GM12865 (cell line): ENCODE results near the gene TAGLN.
"Not testable (repeated sequence)": the region's sequence is repeated elsewhere in the genome, so short reads cannot be mapped to it uniquely, and the experiment has no call there.

Experiments used
- DNase-seq: peaks from one replicate; pipeline ENCODE4 v3.0.0; 2010; ENCODE audit warnings: low read depth
- H3K4me3 ChIP-seq: 2 replicates; pipeline ENCODE4 v1.5.1; 2011; ENCODE audit warnings: mild to moderate bottlenecking, low read depth, low read length, control low read depth
- TF ChIP-seq, protein P1 (sequence below): IDR thresholded peaks from 2 replicates; pipeline ENCODE4 v1.5.1; 2011; ENCODE audit warnings: low read length, control low read depth, low read depth, inconsistent platforms; ENCODE audit not compliant: insufficient read depth; ENCODE audit errors: missing control alignments

TAGLN gene

DNA sequence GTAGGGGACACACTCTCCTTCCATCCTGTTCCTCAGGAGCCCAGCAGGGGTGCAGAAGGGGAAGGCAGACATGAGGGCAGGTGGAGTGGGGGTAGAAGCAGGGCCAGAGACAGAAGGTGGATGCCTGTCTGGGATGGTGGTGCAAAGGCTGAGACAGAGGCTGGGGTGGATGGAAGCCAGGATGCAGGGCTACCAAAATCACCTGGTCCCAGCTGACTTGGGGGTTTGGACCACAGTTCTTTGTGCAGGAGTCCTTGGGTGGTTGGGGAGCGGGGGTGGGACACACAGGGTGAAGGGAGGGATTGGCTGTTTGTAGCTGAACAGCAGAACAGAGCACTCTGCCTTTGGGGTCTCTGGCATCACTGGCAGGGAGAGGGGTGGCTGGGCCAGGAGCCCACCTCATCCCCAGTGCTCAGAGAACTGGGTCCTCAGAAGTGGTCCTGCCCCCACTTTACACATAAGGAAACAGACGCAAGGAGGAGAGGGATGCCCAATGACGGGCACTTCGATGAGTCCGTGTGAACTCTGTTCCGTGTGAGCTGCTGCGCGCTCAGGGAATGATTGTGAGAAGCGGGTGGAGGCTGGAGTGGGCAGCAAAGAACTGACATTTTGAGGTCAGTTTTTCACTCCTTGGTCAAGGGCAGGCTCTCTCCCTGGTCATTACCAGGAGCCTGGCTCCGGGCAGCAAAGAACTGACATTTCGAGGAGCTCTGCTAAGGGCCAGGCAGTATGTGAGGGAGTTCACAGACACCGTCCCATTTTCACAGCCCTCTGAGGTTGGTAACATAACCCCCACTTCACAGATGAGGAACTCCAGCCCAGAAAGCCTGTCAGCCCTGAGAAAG, 1.9 kb downstream of the TAGLN start:
- TF ChIP-seq, protein P1, sequence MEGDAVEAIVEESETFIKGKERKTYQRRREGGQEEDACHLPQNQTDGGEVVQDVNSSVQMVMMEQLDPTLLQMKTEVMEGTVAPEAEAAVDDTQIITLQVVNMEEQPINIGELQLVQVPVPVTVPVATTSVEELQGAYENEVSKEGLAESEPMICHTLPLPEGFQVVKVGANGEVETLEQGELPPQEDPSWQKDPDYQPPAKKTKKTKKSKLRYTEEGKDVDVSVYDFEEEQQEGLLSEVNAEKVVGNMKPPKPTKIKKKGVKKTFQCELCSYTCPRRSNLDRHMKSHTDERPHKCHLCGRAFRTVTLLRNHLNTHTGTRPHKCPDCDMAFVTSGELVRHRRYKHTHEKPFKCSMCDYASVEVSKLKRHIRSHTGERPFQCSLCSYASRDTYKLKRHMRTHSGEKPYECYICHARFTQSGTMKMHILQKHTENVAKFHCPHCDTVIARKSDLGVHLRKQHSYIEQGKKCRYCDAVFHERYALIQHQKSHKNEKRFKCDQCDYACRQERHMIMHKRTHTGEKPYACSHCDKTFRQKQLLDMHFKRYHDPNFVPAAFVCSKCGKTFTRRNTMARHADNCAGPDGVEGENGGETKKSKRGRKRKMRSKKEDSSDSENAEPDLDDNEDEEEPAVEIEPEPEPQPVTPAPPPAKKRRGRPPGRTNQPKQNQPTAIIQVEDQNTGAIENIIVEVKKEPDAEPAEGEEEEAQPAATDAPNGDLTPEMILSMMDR = no peak
- no peak overlapping the region for H3K4me3 ChIP-seq
- no peak for DNase-seq

DNA sequence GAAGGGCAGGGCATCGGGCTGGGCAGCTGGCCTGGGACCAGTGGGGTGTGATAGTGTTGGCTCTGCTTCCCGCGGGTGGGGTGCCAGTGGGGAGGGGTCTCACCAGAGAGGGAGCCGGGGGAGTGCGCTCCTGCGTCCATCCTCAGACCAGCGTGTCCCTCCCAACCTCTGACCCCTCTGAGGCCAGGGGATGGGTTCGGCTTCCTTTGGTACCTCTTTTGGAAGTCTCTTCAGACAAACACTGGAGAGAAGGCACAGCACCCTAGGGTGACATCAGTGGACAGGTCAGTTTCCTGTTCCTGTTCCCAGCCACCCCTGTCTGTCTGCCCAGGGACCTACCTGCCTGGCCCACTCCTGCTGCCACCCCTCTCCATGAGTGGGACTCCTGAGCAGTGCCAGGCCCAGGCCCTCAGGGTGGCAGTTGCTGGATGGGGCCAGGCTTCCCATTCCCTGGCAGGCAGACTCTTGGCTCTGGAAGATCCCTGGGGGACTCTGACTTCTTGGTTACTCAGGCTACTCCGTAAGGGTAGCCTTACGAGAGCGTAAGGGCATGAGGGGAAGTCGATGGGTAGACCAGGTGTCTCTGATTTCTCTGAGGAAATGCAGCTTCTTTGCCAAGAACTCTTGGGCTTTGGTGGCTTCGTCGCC, 2.6 kb downstream of the TAGLN start:
- no peak for DNase-seq
- no peak overlapping the region for H3K4me3 ChIP-seq
- TF ChIP-seq, protein P1 = no peak

DNA sequence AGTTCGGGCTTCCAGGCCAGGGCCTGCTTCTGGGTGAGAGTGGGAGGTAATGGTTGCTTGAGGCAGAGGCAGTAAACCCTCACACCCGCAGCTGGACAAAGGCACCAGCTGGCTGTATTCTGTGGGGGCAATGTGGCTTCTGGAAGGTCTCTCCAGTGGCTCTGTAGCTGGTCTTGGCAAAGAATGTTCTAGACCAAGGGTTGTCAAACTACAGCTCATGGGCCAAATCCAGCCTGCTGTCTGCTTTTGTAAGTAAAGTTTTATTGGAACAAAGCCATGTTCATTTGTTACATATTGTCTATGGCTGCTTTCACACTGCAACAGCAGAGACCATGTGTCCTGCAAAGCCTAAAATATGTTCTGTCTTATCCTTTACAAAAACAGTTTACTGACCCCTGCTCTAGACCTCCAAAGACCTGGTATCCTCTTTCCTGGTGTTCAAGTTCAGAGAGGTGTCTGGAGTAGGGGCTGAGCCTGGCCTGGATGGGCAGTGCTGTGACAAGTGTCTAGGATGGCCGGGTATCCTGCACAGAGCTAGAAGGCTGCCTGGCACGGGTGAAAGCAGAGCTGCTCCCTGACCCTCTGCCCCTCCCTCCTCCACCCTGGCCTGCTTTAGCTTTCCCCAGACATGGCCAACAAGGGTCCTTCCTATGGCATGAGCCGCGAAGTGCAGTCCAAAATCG, 3.4 kb downstream of the TAGLN start:
- TF ChIP-seq, protein P1 = no peak
- DNase-seq = no peak
- no peak overlapping the region for H3K4me3 ChIP-seq

- no peak overlapping the region for H3K4me3 ChIP-seq
- no peak for DNase-seq
- TF ChIP-seq, protein P1 = no peak
Measured at GRCh38 chr11:117203069-117203407, 3.9 kb downstream of the TAGLN start.

- no peak overlapping the region for H3K4me3 ChIP-seq
- no peak for DNase-seq
- TF ChIP-seq, protein P1 = no peak
Measured at GRCh38 chr11:117204283-117205080, 5.3 kb downstream of the TAGLN start.

DNA sequence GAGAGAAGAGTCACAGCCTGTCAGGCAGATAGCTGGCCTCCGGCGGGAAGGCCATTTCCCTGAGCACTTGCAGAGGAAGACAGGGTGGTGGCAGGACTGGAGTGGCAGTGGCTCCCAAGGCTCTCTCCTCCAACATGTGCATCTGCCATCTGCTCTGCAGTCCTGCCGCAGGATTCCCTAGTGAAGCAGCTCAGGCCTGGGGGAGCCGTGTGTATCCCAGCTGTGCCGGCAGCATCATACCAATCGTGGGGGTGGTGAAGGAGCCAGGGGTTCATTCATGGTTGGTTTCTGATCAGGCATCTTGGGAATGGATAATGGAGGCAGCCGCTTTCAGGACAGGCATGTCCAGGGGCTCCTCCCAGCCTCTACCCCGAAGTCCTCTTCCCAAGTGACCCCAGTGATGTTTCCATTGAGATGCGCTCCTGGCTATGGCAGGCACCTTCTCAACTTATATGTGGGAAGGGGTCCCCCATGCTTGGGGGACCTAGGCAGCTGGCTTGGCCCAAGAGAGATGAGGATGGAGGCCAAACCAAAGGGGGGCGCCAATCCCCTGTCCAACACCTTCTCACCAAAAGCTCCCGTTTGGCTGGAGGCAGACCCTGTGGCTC, 6.1 kb downstream of the TAGLN start:
- TF ChIP-seq, protein P1 = no peak

DNA sequence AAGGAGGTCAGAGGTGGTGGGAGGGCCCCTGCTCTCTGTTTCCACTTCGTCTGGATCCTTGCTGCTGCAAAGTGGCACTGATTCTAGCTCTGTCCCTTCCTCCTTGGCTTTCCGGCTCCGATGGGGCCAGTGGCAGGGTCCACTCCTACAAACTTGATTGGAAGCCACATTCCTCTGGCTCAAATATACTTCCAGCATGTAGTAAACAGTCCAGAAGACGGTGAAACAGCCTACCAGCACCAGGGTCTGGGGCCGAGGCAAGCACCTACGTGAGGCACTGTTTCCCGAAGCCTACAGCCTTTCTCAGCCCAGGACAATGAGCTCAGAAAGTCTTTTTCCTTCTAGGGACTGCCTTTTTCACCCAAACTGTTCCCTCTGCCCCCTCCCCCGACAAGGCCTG, 6.9 kb downstream of the TAGLN start:
- H3K4me3 ChIP-seq, DNase-seq: not testable (repeated sequence)

More for the DNA sequence above, 6.1 kb downstream of the TAGLN start:
- no peak overlapping the region for H3K4me3 ChIP-seq
- DNase-seq = no peak

DNA sequence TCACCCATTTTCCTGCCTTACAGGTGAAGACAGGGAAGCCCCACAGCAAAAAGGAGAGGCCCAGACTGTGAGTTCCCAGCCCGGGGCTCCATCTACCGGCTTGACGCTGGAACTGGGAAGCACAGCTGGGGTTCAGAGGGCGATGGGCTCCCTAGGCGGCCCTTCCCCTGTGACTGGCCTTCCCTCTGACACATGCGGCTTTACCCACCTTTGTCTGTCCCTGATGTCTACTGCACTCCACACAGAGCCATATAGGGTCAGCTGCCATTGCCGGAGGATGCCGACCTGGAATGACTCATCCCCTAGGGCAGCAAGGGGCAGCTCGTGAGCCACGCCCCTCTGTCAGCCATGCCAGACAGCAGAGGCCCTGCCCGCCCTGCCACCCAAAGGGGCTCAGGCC, 7.7 kb downstream of the TAGLN start:
- DNase-seq, H3K4me3 ChIP-seq: not testable (repeated sequence)

GRCh38 chr11:117207481-117207880, 8.3 kb downstream of the TAGLN start:
- not testable (repeated sequence) for DNase-seq, H3K4me3 ChIP-seq

- not testable (repeated sequence) for H3K4me3 ChIP-seq, DNase-seq
Measured at GRCh38 chr11:117208710-117209109, 9.5 kb downstream of the TAGLN start.
